Dedifferentiated amniotic fluid mesenchymal stem cell (primary cell): ENCODE measurements around the gene TPM3.
A peak's percentile ranks its signal among the peaks of the same experiment; 100 is the strongest.
"Not testable (repeated sequence)": the region's sequence is repeated elsewhere in the genome, so short reads cannot be mapped to it uniquely, and the experiment has no call there.

Source experiments
- DNase-seq: peaks from one replicate; pipeline ENCODE4 v3.0.0-alpha.2; 2016; ENCODE audit errors: extremely low spot score

The TPM3 gene

GRCh38 chr1:154191990-154192461, at the start of gene TPM3:
TPM3 (minus strand) TSS chr1:154192100; CDS start chr1:154192018, 82 bp downstream.
- DNase-seq: no peak

GRCh38 chr1:154240294-154240833, 48.5 kb upstream of the TPM3 start:
- no peak for DNase-seq

GRCh38 chr1:154239491-154239890, 47.6 kb upstream of the TPM3 start:
- no peak for DNase-seq

GRCh38 chr1:154237880-154238506, 46.1 kb upstream of the TPM3 start:
- no peak for DNase-seq

- DNase-seq: no peak
Observed at GRCh38 chr1:154237435-154237834, 45.5 kb upstream of the TPM3 start.

GRCh38 chr1:154236855-154237254, 45.0 kb upstream of the TPM3 start:
- no peak for DNase-seq

- DNase-seq: not testable (repeated sequence)
Observed at GRCh38 chr1:154233127-154233526, 41.2 kb upstream of the TPM3 start.

GRCh38 chr1:154231112-154231511, 39.2 kb upstream of the TPM3 start:
- not testable (repeated sequence) for DNase-seq

- DNase-seq: no peak
Observed at GRCh38 chr1:154225370-154225769, 33.5 kb upstream of the TPM3 start.

GRCh38 chr1:154223621-154224020, 31.7 kb upstream of the TPM3 start:
- DNase-seq: no peak

- no peak for DNase-seq
Observed at GRCh38 chr1:154222918-154223317, 31.0 kb upstream of the TPM3 start.

GRCh38 chr1:154222518-154222917, 30.6 kb upstream of the TPM3 start:
- DNase-seq: no peak

- peak; percentile 54 for DNase-seq
Observed at GRCh38 chr1:154221278-154222001, 29.5 kb upstream of the TPM3 start.

- DNase-seq: no peak
Observed at GRCh38 chr1:154220970-154221277, 29.0 kb upstream of the TPM3 start.

- DNase-seq: peak; percentile 98
Observed at GRCh38 chr1:154220071-154220969, 28.4 kb upstream of the TPM3 start, which contains the start of gene UBAP2L. UBAP2L (plus strand) TSS chr1:154220955; CDS start chr1:154225124, 4,169 bp downstream.

- no peak for DNase-seq
Observed at GRCh38 chr1:154219541-154219940, 27.6 kb upstream of the TPM3 start.

GRCh38 chr1:154218545-154218944, 26.6 kb upstream of the TPM3 start:
- DNase-seq: no peak

- DNase-seq: no peak
Observed at GRCh38 chr1:154213274-154213673, 21.4 kb upstream of the TPM3 start.

GRCh38 chr1:154212083-154212482, 20.2 kb upstream of the TPM3 start:
- DNase-seq: no peak

- DNase-seq: no peak
Observed at GRCh38 chr1:154208677-154209388, 16.9 kb upstream of the TPM3 start.

GRCh38 chr1:154207262-154207661, 15.4 kb upstream of the TPM3 start:
- DNase-seq: no peak
